Heart left ventricle (tissue), 11 donors: Measurements from ENCODE around the gene ZNF275. TPM values are rescaled to one million over a fixed set of nuclear protein-coding genes. Genes with fewer than 3 reads are reported as not detected.

Experiments used
- polyA plus RNA-seq, 2 donors: library from polyadenylated mRNA; stranded (reverse); fragments of 200-250 nt; gene quantifications; one replicate each; pipeline ENCODE4 v1.2.3, GENCODE V29; 2013
- total RNA-seq, 9 donors: library from RNA; depleted of rRNA in 2 of 9; stranded (reverse); fragments of >200 nt in 2 of 9; fragmentation: NEBNext Ultra II Directional in 3 of 9; extraction: Animal tissue kit (Norgen Biotek cat#: 25700) in 3 of 9; gene quantifications; one replicate each; pipeline versions ENCODE4 v1.1.0 to v1.2.4, GENCODE V29; 2016 to 2023
- donor health status: ischemic (EF 13 %, LVEDD 7.1; RV severe dilation, severe dysfunction).
- donor health status: healthy with polysubstance abuse.
- donor health status: DM: no; HTN: yes; CAD: no.
- donor health status: DM: no; HTN: no; CAD: no.
- donor health status: ischemic (EF 25% LVEDD 5.7; RV mildly dilated, moderate dysfunction).
- donor health status: healthy.
- donor health status: DM: yes; HTN: yes; CAD: no.
- donor health status: PGD.
- donor health status: nonischemic (EF 23%, LVEDD 6.1; RV moderate dilation, normal function).

The ZNF275 gene
- total and polyA plus RNA-seq, 11 donors: 2.1 to 8.6 (median 7.8) TPM

Other genes starting within 250 kb of the ZNF275 start
- gene MAGEA1, start 154.9 kb upstream of the ZNF275 start, total RNA-seq: not detected
- not detected for gene MAGEA1, start 154.9 kb upstream of the ZNF275 start, polyA plus RNA-seq
- not detected for gene PNMA6F, start 12.4 kb upstream of the ZNF275 start, total RNA-seq
- not detected for gene PNMA6F, start 12.4 kb upstream of the ZNF275 start, polyA plus RNA-seq
- gene PNMA6E, start 67.2 kb downstream of the ZNF275 start, total RNA-seq: not detected
- gene PNMA6E, start 67.2 kb downstream of the ZNF275 start, polyA plus RNA-seq: not detected
- gene ZFP92, start 77.3 kb downstream of the ZNF275 start, total RNA-seq: 1 to 10 TPM in 2 of 9 donors, under 1 TPM in 7; 0.22 to 1.5 (median 0.64) TPM
- under 1 TPM; 0.23 to 0.47 TPM for gene ZFP92, start 77.3 kb downstream of the ZNF275 start, polyA plus RNA-seq
- gene TREX2, start 111.9 kb downstream of the ZNF275 start, total RNA-seq: under 1 TPM in 6 of 9 donors, not detected in 3; 0.22 to 0.48 (median 0.29) TPM
- gene TREX2, start 111.9 kb downstream of the ZNF275 start, polyA plus RNA-seq: under 1 TPM; 0.23 to 0.32 TPM
- 10 to 100 TPM; 15.3 to 28.2 (median 19.5) TPM for gene HAUS7, start 136.4 kb downstream of the ZNF275 start, total RNA-seq
- gene HAUS7, start 136.4 kb downstream of the ZNF275 start, polyA plus RNA-seq: 10 to 100 TPM; 23.9 to 25.8 TPM
- 100 to 1,000 TPM in 2 of 9 donors, 10 to 100 TPM in 7; 55.7 to 264 (median 76.9) TPM for gene BGN, start 160.8 kb downstream of the ZNF275 start, total RNA-seq
- 10 to 100 TPM; 57.9 to 86.3 TPM for gene BGN, start 160.8 kb downstream of the ZNF275 start, polyA plus RNA-seq
- gene ATP2B3, start 183.5 kb downstream of the ZNF275 start, total RNA-seq: under 1 TPM in 1 of 9 donors, not detected in 8; 0.12 TPM
- not detected for gene ATP2B3, start 183.5 kb downstream of the ZNF275 start, polyA plus RNA-seq